ENCODE data around the gene ASB13. TPM values are rescaled to one million over a fixed set of nuclear protein-coding genes. Genes with fewer than 3 reads are reported as not detected.

The ASB13 gene
- polyA plus RNA-seq, 1 donor from 2014 or later = 5.6 TPM

GRCh38 chr10:5592070-5592469 is 74.3 kb downstream of the ASB13 start:
- no peaks in the 10 kb centered on the region for H3K27me3 ChIP-seq (ENCODE audit: insufficient read depth, low read depth, low read length)
- H4K20me1 ChIP-seq (ENCODE audit: insufficient read depth) = no peaks in the 10 kb centered on the region
- H3K9me3 ChIP-seq (ENCODE audit: low read length) = no peaks in the 10 kb centered on the region
- TF ChIP-seq SMC3 (conservative IDR thresholded peaks at IDR 0.05; ENCODE audit: poor library complexity) (no peak), RAD21 (conservative IDR thresholded peaks at IDR 0.05) (no peak), CTCF (IDR thresholded peaks at IDR 0.05; ENCODE audit: poor library complexity, severe bottlenecking) (no peak), TAF1 (IDR thresholded peaks at IDR 0.05; ENCODE audit: low read depth) (no peak), REST (IDR thresholded peaks at IDR 0.05; ENCODE audit: borderline replicate concordance) (no peak), MXI1 (conservative IDR thresholded peaks at IDR 0.05; ENCODE audit: poor library complexity, severe bottlenecking) (no peak), POLR2AphosphoS5 (IDR thresholded peaks at IDR 0.05) (no peak), EZH2 (IDR thresholded peaks at IDR 0.05; ENCODE audit: borderline replicate concordance, insufficient read depth, low read length, poor library complexity, severe bottlenecking) (no peak), EP300 (conservative IDR thresholded peaks at IDR 0.05; ENCODE audit: poor library complexity, severe bottlenecking) (no peak)
- H3K36me3 ChIP-seq (ENCODE audit: insufficient read depth, low read length) = no peaks in the 10 kb centered on the region
- H3K79me2 ChIP-seq (replicated peaks; ENCODE audit: insufficient read depth, low read length) = no peaks in the 10 kb centered on the region
- H3F3A ChIP-seq (ENCODE audit: insufficient read depth, low read length, poor library complexity, severe bottlenecking) = no peaks in the 10 kb centered on the region
- H3K9ac ChIP-seq (ENCODE audit: low read length) = no peak overlapping the region
- no peak overlapping the region for H2AFZ ChIP-seq (ENCODE audit: low read depth, low read length)
- no peaks in the 10 kb centered on the region for H3K9me2 ChIP-seq (ENCODE audit: insufficient read depth, low read length)
- H3K4me2 ChIP-seq (ENCODE audit: low read length) = no peak overlapping the region
- H3K27ac ChIP-seq (ENCODE audit: low read length) = no peak overlapping the region
- H3K4me3 ChIP-seq (ENCODE audit: low read length) = no peak overlapping the region

DNA sequence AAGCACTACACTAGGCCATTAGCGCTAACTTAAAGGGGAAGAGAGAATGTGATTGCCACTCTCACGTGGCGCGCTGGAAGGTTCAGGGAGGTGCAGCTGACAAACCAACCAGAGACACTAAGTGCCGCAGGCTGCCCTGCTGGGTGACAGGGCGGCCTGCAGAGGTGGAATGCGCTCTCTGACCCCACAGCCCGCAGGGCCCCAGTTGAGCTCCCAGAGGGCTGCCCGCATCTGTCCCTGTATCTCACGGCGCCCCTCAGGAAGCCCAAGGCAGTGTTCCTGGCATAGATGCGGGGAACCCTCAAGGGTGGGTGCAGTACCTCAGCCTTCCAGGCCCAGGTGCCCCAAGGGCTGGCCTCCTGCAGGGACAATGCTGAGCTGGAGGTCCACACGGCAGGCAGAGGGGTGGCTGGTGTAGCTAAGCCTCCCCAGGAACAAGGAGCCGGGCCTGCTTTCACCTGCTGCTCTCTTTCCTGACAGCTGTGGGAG is 75.0 kb downstream of the ASB13 start:
- H3K9me3 ChIP-seq (ENCODE audit: low read length) = no peaks in the 10 kb centered on the region
- no peak overlapping the region for H3K27ac ChIP-seq (ENCODE audit: low read length)
- H4K20me1 ChIP-seq (ENCODE audit: insufficient read depth) = no peaks in the 10 kb centered on the region
- H3F3A ChIP-seq (ENCODE audit: insufficient read depth, low read length, poor library complexity, severe bottlenecking) = no peaks in the 10 kb centered on the region
- no peak overlapping the region for H3K4me2 ChIP-seq (ENCODE audit: low read length)
- no peak overlapping the region for H3K9ac ChIP-seq (ENCODE audit: low read length)
- TF ChIP-seq TAF1 (IDR thresholded peaks at IDR 0.05; ENCODE audit: low read depth) = no peak
- TF ChIP-seq EP300 (conservative IDR thresholded peaks at IDR 0.05; ENCODE audit: poor library complexity, severe bottlenecking) = no peak
- TF ChIP-seq MXI1 (conservative IDR thresholded peaks at IDR 0.05; ENCODE audit: poor library complexity, severe bottlenecking) = no peak
- TF ChIP-seq SMC3 (conservative IDR thresholded peaks at IDR 0.05; ENCODE audit: poor library complexity) = no peak
- no peak for TF ChIP-seq POLR2AphosphoS5 (IDR thresholded peaks at IDR 0.05)
- TF ChIP-seq CTCF (IDR thresholded peaks at IDR 0.05; ENCODE audit: poor library complexity, severe bottlenecking) = no peak
- TF ChIP-seq RAD21 (conservative IDR thresholded peaks at IDR 0.05) = no peak
- TF ChIP-seq REST (IDR thresholded peaks at IDR 0.05; ENCODE audit: borderline replicate concordance) = no peak
- TF ChIP-seq EZH2 (IDR thresholded peaks at IDR 0.05; ENCODE audit: borderline replicate concordance, insufficient read depth, low read length, poor library complexity, severe bottlenecking) = no peak
- H3K4me3 ChIP-seq (ENCODE audit: low read length) = no peak overlapping the region
- no peaks in the 10 kb centered on the region for H3K9me2 ChIP-seq (ENCODE audit: insufficient read depth, low read length)
- H3K27me3 ChIP-seq (ENCODE audit: insufficient read depth, low read depth, low read length) = no peaks in the 10 kb centered on the region
- no peaks in the 10 kb centered on the region for H3K36me3 ChIP-seq (ENCODE audit: insufficient read depth, low read length)
- H2AFZ ChIP-seq (ENCODE audit: low read depth, low read length) = no peak overlapping the region
- H3K79me2 ChIP-seq (replicated peaks; ENCODE audit: insufficient read depth, low read length) = no peaks in the 10 kb centered on the region
